Bronchial epithelial cell (primary cell): ENCODE results near the gene CIT. TPM values are rescaled to one million over a fixed set of nuclear protein-coding genes. Genes with fewer than 3 reads are reported as not detected.

Experiments
- DNase-seq: peaks from one replicate; pipeline ENCODE4 v3.0.0-alpha.2; 2010; ENCODE audit warnings: low read depth
- FAIRE-seq: peaks from 2 replicates; lab custom pipeline; 2011; peaks lifted over from hg19 to GRCh38; lab: Jason Lieb, UNC
- H3K27me3 ChIP-seq: 2 replicates; pipeline ENCODE4 v1.5.1; 2011; ENCODE audit warnings: low read length; ENCODE audit not compliant: control insufficient read depth, insufficient read depth
- H3K36me3 ChIP-seq: 2 replicates; pipeline ENCODE4 v1.5.1; 2011; ENCODE audit warnings: low read length; ENCODE audit not compliant: control insufficient read depth, insufficient read depth
- H3K4me3 ChIP-seq: 2 replicates; pipeline ENCODE4 v1.5.1; 2011; ENCODE audit warnings: mild to moderate bottlenecking, low read depth, low read length, control low read depth
- total RNA-seq: library from RNA; depleted of rRNA; stranded (reverse); fragments of >200 nt; gene quantifications from 2 replicates; pipeline ENCODE4 v1.2.1, GENCODE V29; 2014
- TF ChIP-seq, protein P1 (sequence below): IDR thresholded peaks from 2 replicates; pipeline ENCODE4 v1.5.1; 2011; ENCODE audit warnings: mild to moderate bottlenecking, moderate library complexity, low read length, control low read depth, inconsistent platforms; ENCODE audit not compliant: insufficient read depth, severe bottlenecking

CIT gene
- total RNA-seq, 1 donor from 2014 or later, result 0.79 TPM

DNA sequence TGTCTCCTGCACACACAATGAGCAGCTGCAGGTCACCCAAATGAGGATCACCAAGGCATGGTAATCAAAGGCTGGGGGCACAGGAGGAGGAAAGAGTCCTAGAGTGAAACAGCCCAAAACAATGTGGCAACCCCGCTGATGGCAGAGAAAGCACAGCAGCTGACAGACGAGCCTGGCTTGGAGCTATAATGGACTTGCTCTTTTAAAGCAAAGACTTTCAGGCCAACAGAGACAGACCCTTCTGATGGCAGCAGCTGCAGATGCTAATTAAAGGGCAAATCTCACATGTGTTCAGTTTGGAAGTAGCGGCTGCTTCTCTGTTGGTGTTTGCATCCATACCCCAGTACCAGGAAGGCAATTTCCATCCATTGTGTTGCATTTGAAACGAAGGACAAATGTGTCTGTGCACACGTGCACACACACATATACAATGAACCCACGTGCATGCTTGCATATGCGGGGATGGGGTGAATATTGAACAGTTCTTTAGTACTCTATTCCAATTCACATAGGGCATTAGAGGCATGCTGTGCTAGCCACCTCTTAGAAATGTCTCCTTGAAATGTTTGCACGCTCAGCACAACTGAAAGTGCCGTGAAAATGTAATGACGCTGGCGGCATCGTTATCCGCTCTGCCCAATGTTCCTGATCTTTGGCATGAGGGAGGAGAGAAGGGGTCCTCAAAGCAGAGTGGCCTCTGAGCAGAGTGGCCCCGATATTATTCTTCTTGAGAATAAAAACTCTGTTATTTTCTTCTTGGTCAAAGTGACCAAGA is 38.1 kb downstream of the CIT start:
- DNase-seq (no peak), FAIRE-seq (no peak)
- TF ChIP-seq, protein P1, sequence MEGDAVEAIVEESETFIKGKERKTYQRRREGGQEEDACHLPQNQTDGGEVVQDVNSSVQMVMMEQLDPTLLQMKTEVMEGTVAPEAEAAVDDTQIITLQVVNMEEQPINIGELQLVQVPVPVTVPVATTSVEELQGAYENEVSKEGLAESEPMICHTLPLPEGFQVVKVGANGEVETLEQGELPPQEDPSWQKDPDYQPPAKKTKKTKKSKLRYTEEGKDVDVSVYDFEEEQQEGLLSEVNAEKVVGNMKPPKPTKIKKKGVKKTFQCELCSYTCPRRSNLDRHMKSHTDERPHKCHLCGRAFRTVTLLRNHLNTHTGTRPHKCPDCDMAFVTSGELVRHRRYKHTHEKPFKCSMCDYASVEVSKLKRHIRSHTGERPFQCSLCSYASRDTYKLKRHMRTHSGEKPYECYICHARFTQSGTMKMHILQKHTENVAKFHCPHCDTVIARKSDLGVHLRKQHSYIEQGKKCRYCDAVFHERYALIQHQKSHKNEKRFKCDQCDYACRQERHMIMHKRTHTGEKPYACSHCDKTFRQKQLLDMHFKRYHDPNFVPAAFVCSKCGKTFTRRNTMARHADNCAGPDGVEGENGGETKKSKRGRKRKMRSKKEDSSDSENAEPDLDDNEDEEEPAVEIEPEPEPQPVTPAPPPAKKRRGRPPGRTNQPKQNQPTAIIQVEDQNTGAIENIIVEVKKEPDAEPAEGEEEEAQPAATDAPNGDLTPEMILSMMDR, result no peak
- Histone ChIP-seq H3K4me3 (no peak overlapping the region), H3K27me3 (no peaks in the 10 kb centered on the region), H3K36me3 (peaks cover 1% of the 10 kb centered on the region)

DNA sequence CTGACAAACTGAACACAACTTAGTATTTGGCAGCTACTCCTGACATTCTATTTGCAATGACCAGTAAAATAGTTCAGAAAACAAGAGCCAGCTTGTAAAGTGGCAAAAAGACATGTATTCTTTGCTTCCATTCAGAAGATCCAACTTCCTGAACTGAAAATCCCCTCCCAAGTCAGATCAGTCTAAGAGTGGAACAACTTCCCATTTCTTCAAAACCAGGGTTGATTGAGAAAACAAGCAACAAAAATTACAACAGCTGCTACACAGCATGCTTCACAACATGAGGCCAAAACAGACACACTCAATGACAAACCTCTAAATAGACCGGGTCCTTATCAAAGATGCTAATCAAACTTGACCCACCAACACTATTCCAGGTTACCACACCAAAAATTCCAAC is 40.3 kb downstream of the CIT start:
- FAIRE-seq (no peak), DNase-seq (peak; percentile 62)
- Histone ChIP-seq H3K36me3 (peaks cover 1% of the 10 kb centered on the region), H3K4me3 (no peak overlapping the region), H3K27me3 (no peaks in the 10 kb centered on the region)
- TF ChIP-seq, protein P1, result no peak

DNA sequence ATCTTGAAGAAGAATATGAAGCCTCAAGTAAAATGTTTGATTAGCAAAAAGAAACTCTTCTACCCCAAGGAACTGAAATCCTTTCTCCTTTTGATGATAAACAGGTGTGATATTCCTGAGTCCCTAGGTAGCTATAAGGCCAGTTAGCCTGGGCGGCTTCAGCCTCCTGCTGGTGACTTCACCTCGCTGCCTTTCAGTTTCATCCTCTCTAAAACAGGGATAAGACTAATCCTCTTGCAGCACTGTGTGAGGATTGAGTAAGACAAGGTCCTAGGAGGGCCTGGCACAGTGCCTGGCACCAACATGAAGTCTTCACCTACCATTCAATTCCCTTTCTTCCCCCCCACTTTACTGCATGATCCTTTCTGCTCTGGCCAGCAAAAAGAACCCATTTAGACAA is 42.1 kb downstream of the CIT start:
- TF ChIP-seq, protein P1, result no peak
- DNase-seq, result no peak

DNA sequence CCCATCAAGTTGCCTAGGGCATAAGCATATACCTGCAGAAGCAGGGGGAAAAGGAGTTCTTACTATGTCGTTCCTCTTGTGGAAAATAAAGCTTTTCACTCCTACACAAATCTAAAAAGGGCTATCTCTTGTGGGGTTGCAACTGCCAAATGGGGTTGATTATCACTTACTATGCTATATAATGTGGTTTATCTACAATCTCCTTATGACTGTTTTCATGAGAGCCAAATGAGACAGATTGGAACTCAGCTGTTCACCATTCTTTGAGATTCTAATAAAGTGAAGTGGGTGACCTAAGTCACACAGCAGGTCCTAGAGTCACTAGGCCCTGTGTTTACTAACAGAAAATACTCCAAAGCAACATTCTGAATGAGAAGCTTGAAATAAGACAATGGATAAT is 47.7 kb downstream of the CIT start:
- TF ChIP-seq, protein P1, result no peak
- FAIRE-seq, result no peak

More for the DNA sequence above, 42.1 kb downstream of the CIT start:
- H3K27me3 ChIP-seq, result no peaks in the 10 kb centered on the region
- H3K36me3 ChIP-seq, result peaks cover 1% of the 10 kb centered on the region
- no peak overlapping the region for H3K4me3 ChIP-seq
- FAIRE-seq, result no peak

DNA sequence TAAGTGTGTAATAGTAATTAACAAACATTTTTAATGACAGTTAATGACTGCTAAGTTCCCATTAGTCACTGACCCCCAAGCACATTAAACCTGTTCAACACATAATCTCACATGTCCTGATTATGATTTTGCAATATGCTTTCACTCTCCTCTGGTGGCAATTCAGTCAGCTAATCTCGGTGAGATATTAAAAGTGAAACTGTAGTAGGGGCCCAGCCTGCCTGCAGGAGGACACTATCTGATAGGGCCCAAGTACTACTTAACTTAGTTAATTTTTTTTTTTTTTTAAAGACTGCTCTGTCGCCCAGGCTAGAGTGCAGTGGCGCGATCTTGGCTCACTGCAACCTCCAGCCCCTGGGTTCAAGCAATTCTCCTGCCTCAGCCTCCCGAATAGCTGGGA is 48.8 kb downstream of the CIT start:
- H3K27me3 ChIP-seq, result no peaks in the 10 kb centered on the region
- no peak for DNase-seq
- no peak overlapping the region for H3K4me3 ChIP-seq
- TF ChIP-seq, protein P1, result no peak
- FAIRE-seq, result no peak
- no peaks in the 10 kb centered on the region for H3K36me3 ChIP-seq

More for the DNA sequence above, 47.7 kb downstream of the CIT start:
- H3K36me3 ChIP-seq, result no peaks in the 10 kb centered on the region
- no peaks in the 10 kb centered on the region for H3K27me3 ChIP-seq
- no peak for DNase-seq
- no peak overlapping the region for H3K4me3 ChIP-seq
